Cortex of kidney (tissue), 1 donor: ENCODE results near the gene EXOC3.
"Not testable (repeated sequence)": the region's sequence is repeated elsewhere in the genome, so short reads cannot be mapped to it uniquely, and the experiment has no call there.

Experiments used
- DNase-seq: peaks from one replicate; lab custom pipeline; 2025; lab: John Stamatoyannopoulos, UW

Gene EXOC3

DNA sequence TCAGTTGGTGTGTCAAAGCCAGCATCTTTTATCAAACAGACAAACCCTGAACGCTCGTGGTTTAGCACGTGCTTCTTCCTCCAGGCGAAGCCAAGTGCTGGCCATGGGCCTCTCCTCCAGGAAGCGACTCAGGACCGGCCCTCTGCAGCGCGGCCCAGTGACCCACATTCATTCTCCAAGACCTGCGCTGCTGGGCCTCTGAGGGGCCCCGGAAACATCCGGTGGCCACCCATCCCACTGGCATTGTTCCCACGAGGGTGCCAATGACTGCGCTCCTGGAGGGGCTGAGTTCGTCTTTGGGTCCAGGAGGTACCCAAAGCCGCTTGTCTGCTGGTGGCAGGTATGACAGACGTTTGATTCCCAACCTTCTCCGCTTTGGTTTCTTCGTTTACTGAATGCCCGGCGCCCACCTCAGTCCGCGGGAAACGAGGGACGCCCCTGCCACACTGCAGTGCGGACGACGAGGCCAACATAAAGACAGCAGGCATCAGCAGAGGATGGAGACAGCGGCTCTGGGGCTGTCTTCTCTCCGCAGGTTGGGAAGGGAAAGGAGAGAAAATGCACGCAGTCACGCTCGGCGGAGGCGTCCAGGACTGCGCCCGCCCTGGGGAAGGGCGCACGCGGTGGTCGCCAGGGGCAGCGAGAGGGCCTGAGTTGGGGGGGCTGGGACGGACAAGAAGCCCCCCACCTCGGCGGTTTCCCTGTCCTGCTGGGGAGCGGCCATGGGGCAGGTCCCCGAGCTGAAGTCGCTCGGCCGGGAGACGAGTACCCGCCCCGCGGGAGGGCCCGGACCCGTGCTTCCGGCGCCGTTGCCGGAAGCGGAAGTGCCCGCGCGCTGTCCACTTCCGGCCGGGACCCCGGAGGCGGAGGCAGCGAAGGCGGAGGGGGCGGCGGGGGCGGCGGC is at the start of gene EXOC3:
EXOC3 (plus strand) TSS at position 842 of the 904 bp plus-strand sequence. CDS start 3,030 bp downstream, outside the sequence.
- DNase-seq = no peak

GRCh38 chr5:393846-394275 is 49.1 kb upstream of the EXOC3 start:
- DNase-seq = no peak

GRCh38 chr5:394671-395155 is 48.3 kb upstream of the EXOC3 start:
- DNase-seq = no peak

DNA sequence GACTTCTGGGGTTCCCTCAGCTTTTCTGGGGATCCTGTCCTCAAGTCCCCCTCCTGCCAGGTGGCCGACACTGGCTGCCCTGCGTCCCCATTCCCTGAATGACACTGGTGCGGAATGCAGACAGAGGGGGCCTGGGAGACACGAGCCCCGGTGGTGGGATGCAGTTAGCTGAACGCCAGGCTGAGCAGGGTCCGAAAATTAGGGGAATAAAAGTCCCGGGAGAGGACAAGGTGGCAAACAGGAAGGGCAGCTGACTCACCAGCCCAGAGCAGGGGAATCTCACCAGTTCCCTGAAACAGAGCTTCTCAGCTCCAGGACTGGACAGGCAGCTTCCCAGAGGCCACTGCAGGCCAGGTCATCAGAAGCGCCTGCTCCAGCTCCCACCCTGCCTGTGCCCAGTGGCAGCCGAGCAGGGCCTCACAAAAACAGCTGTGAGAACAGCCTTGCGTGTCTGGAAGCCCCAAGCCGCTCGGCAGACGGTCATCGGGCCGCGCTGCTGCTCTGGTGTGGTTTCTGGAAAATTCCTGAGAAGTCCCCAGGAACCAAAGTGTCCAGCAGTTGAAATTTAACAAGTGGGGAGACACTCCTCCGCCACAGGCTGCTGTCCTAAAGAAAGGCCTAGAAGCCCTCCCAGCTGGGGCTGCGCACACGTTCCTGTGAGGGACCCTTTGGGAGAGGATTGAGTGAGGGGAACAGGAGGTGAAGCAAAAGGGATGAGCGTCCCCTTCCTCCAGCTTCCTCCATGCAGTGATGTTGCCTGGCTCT is 47.6 kb upstream of the EXOC3 start:
- no peak for DNase-seq

GRCh38 chr5:395921-396530 is 47.0 kb upstream of the EXOC3 start:
- no peak for DNase-seq

DNA sequence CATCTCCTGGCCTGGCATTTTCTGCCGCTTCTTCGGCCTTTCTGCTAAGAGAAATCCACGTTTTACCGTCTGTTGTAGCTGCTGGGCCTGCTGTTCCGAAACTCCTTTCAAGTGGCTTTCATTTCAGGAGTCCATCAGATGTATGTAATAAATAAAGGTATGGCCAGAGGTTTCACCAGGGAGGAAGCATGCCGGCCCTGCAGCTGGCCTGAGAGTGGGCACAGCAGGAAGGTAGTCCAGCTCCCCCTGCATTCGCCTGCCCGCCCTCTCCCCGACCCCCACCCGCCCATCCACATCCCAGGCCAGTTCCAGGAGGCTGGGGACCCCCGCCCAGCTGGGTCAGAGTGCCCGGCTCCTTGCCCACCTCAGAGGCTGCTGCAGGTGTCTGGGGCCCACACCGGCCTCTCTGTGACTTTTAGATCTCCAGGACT is 46.4 kb upstream of the EXOC3 start:
- DNase-seq = no peak

GRCh38 chr5:398141-398474 is 44.9 kb upstream of the EXOC3 start:
- DNase-seq = not testable (repeated sequence)

DNA sequence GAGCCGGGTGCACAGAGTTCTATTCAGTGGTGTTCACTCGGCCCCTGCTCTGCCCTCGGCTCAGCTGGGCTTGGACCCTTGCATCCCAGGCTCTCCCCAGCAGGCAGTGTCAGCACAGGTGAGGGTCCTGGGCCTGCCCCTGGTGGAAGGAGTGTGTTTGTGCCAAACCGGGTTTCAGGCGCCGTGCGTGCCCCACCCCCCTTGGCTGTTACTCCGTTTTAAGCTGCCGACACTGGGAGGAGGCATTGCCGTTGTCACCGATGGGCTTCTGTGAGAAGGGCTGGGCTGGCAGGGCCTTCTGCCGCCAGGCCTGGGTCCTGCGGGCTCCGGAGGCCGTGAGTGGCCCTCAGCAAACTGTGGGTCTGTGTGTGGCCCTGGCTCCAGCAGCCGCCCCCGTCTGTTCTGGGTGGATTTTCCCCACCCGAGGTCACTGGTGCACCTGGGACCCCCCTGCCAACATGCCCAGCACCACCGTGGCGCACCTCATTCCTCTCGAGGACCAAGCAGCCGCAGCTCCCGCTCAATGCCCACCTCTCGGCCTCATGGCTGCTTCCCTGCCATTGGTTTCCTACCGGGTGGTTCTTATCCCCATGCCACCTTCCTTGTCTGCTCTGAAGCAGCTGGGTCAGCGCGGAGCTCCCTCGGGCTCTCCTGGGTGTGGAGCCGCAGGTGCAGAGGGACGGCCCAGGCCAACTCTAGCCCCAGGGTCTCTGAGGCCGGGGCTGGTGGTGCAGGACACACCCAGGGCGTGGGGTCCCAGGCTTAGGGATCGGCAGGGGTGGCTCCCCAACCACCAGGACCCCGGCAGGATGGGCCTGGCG is 44.3 kb upstream of the EXOC3 start:
- no peak for DNase-seq

DNA sequence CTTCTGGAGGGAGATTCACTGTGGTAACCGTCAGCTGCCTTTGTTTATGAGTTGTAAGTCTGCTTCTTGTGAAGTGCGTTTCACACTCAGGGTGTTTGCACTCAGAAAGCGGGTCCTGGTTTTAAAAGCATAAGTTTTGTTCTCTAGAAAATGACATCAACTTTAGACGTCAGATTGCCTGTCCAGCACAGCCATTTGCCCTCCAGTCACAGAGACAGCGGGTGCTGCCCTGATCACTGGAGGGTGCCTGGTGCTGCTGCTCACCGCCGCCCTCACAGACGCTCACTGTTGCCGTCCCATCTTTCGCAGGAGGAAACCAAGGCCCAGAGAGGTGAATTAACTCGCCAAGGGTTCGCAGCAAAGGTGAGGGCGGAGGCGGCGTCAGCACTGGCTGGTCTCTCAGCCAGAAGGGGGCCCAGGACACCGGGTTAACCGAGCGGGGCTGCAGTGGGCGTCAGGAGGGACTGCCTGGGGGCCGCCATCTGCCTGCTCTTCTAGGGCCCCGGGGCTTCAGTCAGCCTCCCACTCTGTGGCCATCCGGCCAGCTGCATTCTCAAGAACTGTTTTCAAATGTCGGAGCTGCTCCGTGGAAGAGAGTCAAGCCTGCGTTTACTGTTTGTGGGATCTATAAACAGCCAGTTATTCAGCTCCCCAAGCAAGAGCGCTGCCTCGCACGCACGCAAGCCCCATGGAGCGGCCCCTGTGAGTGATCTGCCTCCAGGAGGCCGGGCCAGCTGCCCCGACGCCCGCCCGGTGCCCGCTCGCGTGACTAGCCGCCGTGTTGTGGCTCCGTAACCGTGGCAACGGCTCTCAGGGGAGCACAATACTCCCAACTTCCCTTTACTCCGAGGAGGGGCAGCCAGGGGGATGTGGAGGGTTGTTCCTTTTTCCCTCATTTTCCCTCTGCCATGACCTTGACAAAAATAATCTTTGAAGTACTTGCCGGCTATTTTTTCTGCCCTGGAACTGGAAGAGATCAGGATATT is 43.4 kb upstream of the EXOC3 start:
- no peak for DNase-seq

- no peak for DNase-seq
Observed at GRCh38 chr5:400282-401145, 42.5 kb upstream of the EXOC3 start.

- DNase-seq = no peak
Observed at GRCh38 chr5:401146-402034, 41.6 kb upstream of the EXOC3 start.

- DNase-seq = not testable (repeated sequence)
Observed at GRCh38 chr5:402219-402614, 40.8 kb upstream of the EXOC3 start.

DNA sequence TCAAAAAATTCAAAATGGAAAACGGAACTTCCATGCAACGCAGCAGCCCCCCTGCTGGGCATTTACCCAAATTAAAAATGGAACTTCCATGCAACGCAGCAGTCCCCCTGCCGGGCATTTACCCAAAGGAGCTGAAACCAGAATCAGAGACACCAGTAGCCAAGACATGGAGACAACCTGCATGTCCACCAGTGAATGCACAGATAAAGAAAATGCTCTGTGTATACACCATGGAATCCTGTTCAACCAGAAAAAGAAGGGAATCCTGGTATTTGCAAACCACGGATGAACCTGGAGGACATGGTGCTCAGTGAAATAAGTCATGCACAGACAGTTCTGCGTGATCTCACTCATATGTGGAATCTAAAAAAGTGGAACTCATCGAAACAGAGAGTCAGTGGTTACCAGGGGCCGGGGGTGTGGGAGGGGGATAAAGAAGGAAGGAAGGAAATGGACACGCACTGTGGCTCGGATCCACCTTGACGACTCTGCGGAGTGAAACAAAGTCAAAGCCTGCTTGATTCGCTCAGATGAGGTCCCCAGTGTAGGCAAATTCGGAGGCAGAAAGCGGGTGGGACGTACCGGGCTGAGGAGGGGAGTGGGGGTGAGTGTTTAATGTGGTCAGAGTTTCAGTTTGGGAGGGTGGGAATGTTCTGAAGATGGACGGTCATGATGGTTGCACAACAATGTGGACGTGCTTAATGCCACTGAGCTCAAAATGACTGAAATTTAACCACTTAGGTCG is 40.2 kb upstream of the EXOC3 start:
- DNase-seq = no peak

DNA sequence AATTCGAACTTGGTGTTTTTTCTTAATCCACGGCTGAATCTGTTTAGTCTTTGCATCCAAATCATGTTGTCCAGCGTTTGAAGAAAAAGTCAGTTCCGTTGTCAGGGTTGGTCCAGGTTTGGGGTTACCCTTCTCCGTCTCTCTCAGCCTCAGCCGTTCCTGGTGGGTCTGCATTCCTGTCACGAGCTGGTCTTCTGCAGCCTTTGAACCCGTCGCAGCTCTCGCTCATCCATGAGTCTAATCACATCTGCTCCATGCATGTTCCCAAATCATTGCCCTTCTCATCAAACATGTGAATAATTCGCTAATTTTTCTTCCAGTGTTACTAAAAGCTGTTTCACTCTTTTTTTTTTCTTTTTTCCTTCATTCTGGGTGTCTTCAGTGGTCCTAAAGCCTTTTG is 39.0 kb upstream of the EXOC3 start:
- no peak for DNase-seq

GRCh38 chr5:404666-405241 is 38.2 kb upstream of the EXOC3 start:
- no peak for DNase-seq

- no peak for DNase-seq
Observed at GRCh38 chr5:405421-405820, 37.6 kb upstream of the EXOC3 start.

DNA sequence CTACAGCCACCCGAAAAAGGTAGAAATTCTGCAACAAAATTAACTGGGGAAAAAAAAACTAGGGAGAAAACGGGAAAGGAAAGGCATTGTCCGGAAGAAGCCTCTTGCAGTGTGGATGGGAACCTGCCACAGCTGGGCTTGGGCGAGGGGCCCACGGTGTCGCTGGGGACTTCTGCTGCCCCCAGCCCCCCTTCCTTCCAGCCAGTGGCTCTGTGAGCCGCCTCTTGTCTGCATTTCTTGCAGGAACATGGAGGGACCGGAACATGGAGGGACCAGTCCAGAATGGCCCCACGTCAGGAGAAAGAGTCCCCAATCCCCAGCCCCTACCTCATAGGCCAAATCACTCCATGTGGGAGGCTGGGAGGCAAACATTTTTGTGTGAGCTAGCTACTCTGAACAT is 36.9 kb upstream of the EXOC3 start:
- no peak for DNase-seq
